ENCODE data around the gene CSTPP1.
"Not testable (repeated sequence)": the region's sequence is repeated elsewhere in the genome, so short reads cannot be mapped to it uniquely, and the experiment has no call there.

Gene CSTPP1

GRCh38 chr11:47105974-47106373 lies 169.4 kb downstream of the CSTPP1 start:
- no peak for DNase-seq

- no peak for DNase-seq
Measured at GRCh38 chr11:47106798-47107411, 170.3 kb downstream of the CSTPP1 start.

GRCh38 chr11:47107744-47108143 lies 171.2 kb downstream of the CSTPP1 start:
- DNase-seq, result no peak

GRCh38 chr11:47108214-47108613 lies 171.7 kb downstream of the CSTPP1 start:
- no peak for DNase-seq

GRCh38 chr11:47109051-47109726 lies 172.6 kb downstream of the CSTPP1 start:
- no peak for DNase-seq

- DNase-seq, result no peak
Measured at GRCh38 chr11:47109727-47110246, 173.2 kb downstream of the CSTPP1 start.

GRCh38 chr11:47111318-47111804 lies 174.8 kb downstream of the CSTPP1 start:
- DNase-seq, result no peak

- DNase-seq, result not testable (repeated sequence)
Measured at GRCh38 chr11:47112941-47113340, 176.4 kb downstream of the CSTPP1 start.

- DNase-seq, result peak; percentile 43
Measured at GRCh38 chr11:47118958-47119688, 182.6 kb downstream of the CSTPP1 start.

GRCh38 chr11:47121056-47121455 lies 184.5 kb downstream of the CSTPP1 start:
- DNase-seq, result no peak

GRCh38 chr11:47121731-47122130 lies 185.2 kb downstream of the CSTPP1 start:
- no peak for DNase-seq

- no peak for DNase-seq
Measured at GRCh38 chr11:47123094-47123493, 186.5 kb downstream of the CSTPP1 start.

- DNase-seq, result no peak
Measured at GRCh38 chr11:47124675-47125074, 188.1 kb downstream of the CSTPP1 start.

- no peak for DNase-seq
Measured at GRCh38 chr11:47125083-47125482, 188.5 kb downstream of the CSTPP1 start.

GRCh38 chr11:47127213-47127612 lies 190.7 kb downstream of the CSTPP1 start:
- DNase-seq, result no peak

- no peak for DNase-seq
Measured at GRCh38 chr11:47130543-47130942, 194.0 kb downstream of the CSTPP1 start.

GRCh38 chr11:47131136-47131535 lies 194.6 kb downstream of the CSTPP1 start:
- no peak for DNase-seq

GRCh38 chr11:47132490-47132889 lies 195.9 kb downstream of the CSTPP1 start:
- no peak for DNase-seq

GRCh38 chr11:47132981-47133380 lies 196.4 kb downstream of the CSTPP1 start:
- no peak for DNase-seq

GRCh38 chr11:47136327-47136726 lies 199.8 kb downstream of the CSTPP1 start:
- DNase-seq, result no peak

- DNase-seq, result no peak
Measured at GRCh38 chr11:47136921-47137320, 200.4 kb downstream of the CSTPP1 start.

GRCh38 chr11:47137476-47137875 lies 200.9 kb downstream of the CSTPP1 start:
- no peak for DNase-seq

- no peak for DNase-seq
Measured at GRCh38 chr11:47139878-47140277, 203.3 kb downstream of the CSTPP1 start.

- DNase-seq, result no peak
Measured at GRCh38 chr11:47143322-47143721, 206.8 kb downstream of the CSTPP1 start.
